H1 (cell line): ENCODE measurements around the gene MGAT4B. TPM values are rescaled to one million over a fixed set of nuclear protein-coding genes. Genes with fewer than 3 reads are reported as not detected.

Source experiments
- CTCF ChIA-PET: fragments of 300-600 bp; sonication (Branson Sonifier 250); formaldehyde crosslinking; loops from one replicate; lab custom pipeline; 2021; ENCODE audit not compliant: partially characterized antibody; lab: Charles Lee
- POLR2A ChIA-PET: fragments of 300-600 bp; sonication (Branson Sonifier 250); formaldehyde crosslinking; loops from one replicate; lab custom pipeline; 2021; ENCODE audit warnings: inconsistent platforms; ENCODE audit not compliant: partially characterized antibody; lab: Charles Lee
- DNase-seq, 2 experiments: peaks; one replicate each; pipeline versions ENCODE4 v3.0.0 to v3.0.0-alpha.2; 2010 to 2022; ENCODE audit warnings: low spot score in 2 of 2, low read depth in 1 of 2, mixed read lengths in 1 of 2
- FAIRE-seq: peaks from 2 replicates; lab custom pipeline; 2011; peaks lifted over from hg19 to GRCh38; lab: Jason Lieb, UNC
- H2AFZ ChIP-seq: 2 replicates; pipeline ENCODE4 v1.8.1; 2012; ENCODE audit warnings: low read length, inconsistent platforms
- H2AK5ac ChIP-seq: 2 replicates; pipeline ENCODE4 v1.6.1; 2013; ENCODE audit warnings: low read depth, low read length
- H2BK120ac ChIP-seq: replicated peaks from 2 replicates; pipeline ENCODE3; 2013; ENCODE audit warnings: low read depth, low read length, inconsistent platforms
- H2BK12ac ChIP-seq: 2 replicates; pipeline ENCODE4 v1.6.1; 2013; ENCODE audit warnings: low read depth, low read length
- H2BK15ac ChIP-seq: 2 replicates; pipeline ENCODE4 v1.6.1; 2013; ENCODE audit warnings: low read length
- H2BK20ac ChIP-seq: 2 replicates; pipeline ENCODE4 v1.6.1; 2013; ENCODE audit warnings: low read length
- H2BK5ac ChIP-seq: 2 replicates; pipeline ENCODE4 v1.6.1; 2013; ENCODE audit warnings: low read depth, low read length
- H3K14ac ChIP-seq: 2 replicates; pipeline ENCODE4 v1.6.1; 2013; ENCODE audit warnings: inconsistent platforms; ENCODE audit not compliant: insufficient read length
- H3K18ac ChIP-seq: 2 replicates; pipeline ENCODE4 v1.6.1; 2013; ENCODE audit warnings: low read length; ENCODE audit errors: extremely low read depth
- H3K23ac ChIP-seq: 2 replicates; pipeline ENCODE4 v1.6.1; 2013; ENCODE audit warnings: inconsistent platforms; ENCODE audit not compliant: insufficient read length
- H3K23me2 ChIP-seq: 2 replicates; pipeline ENCODE4 v1.6.1; 2013; ENCODE audit warnings: low read depth, low read length
- H3K27ac ChIP-seq: 2 replicates; pipeline ENCODE4 v1.6.1; 2011; ENCODE audit warnings: low read depth, low read length, inconsistent platforms
- H3K27me3 ChIP-seq, 4 experiments: replicated peaks in 1 of 4; 1 replicate in 1 of 4; 2 replicates in 3 of 4; pipeline versions ENCODE4 v1.6.1 to v1.8.1; 2011 to 2013; ENCODE audit warnings: low read length in 3 of 4, mild to moderate bottlenecking in 3 of 4, inconsistent platforms in 2 of 4, mixed read lengths in 2 of 4, moderate library complexity in 1 of 4; ENCODE audit not compliant: control insufficient read depth in 3 of 4, insufficient read depth in 3 of 4; ENCODE audit errors: extremely low read depth in 1 of 4
- H3K36me3 ChIP-seq, 4 experiments: 2 replicates each; pipeline versions ENCODE4 v1.6.1 to v1.8.1; 2011 to 2013; ENCODE audit warnings: mild to moderate bottlenecking in 4 of 4, low read length in 3 of 4, moderate library complexity in 2 of 4, control low read depth in 1 of 4, inconsistent platforms in 1 of 4; ENCODE audit not compliant: insufficient read depth in 4 of 4, control insufficient read depth in 2 of 4
- H3K4ac ChIP-seq: replicated peaks from 2 replicates; pipeline ENCODE3; 2013; ENCODE audit warnings: low read length, low read depth, mixed read lengths, inconsistent platforms; ENCODE audit not compliant: insufficient read length
- H3K4me1 ChIP-seq, 4 experiments: replicated peaks in 1 of 4; 1 replicate in 1 of 4; 2 replicates in 3 of 4; pipeline versions ENCODE4 v1.6.1 to v1.8.1; 2011 to 2013; ENCODE audit warnings: low read length in 3 of 4, inconsistent platforms in 2 of 4, mixed read lengths in 1 of 4; ENCODE audit not compliant: insufficient read depth in 4 of 4, control insufficient read depth in 3 of 4
- H3K4me2 ChIP-seq, 2 experiments: 2 replicates each; pipeline versions ENCODE4 v1.6.1 to v1.8.1; 2011 to 2013; ENCODE audit warnings: low read depth in 2 of 2, low read length in 2 of 2, control low read depth in 1 of 2, inconsistent platforms in 1 of 2, mild to moderate bottlenecking in 1 of 2; ENCODE audit not compliant: insufficient read depth in 1 of 2
- H3K4me3 ChIP-seq, 4 experiments: fragments of 200-600, 300-600 bp in 1 of 4; sonication (generic), shearing (Covaris generic), sonication (Bioruptor Twin) in 1 of 4; 2 replicates each; pipeline versions ENCODE4 v1.5.1 to v1.8.1; 2011 to 2016; ENCODE audit warnings: low read length in 4 of 4, low read depth in 3 of 4, control low read depth in 2 of 4, inconsistent platforms in 2 of 4, mild to moderate bottlenecking in 2 of 4, mixed read lengths in 1 of 4, moderate library complexity in 1 of 4; ENCODE audit not compliant: insufficient read depth in 2 of 4; ENCODE audit errors: extremely low read depth in 1 of 4
- H3K56ac ChIP-seq: replicated peaks from 2 replicates; pipeline ENCODE3; 2013; ENCODE audit warnings: low read depth, mild to moderate bottlenecking, mixed read lengths, low read length, inconsistent platforms; ENCODE audit not compliant: insufficient read length
- H3K79me1 ChIP-seq: 2 replicates; pipeline ENCODE4 v1.6.1; 2013; ENCODE audit warnings: low read depth, low read length, control low read depth
- H3K79me2 ChIP-seq, 2 experiments: 2 replicates each; pipeline versions ENCODE4 v1.6.1 to v1.8.1; 2012 to 2013; ENCODE audit warnings: low read length in 2 of 2, mild to moderate bottlenecking in 2 of 2, inconsistent platforms in 1 of 2; ENCODE audit not compliant: insufficient read depth in 2 of 2, control insufficient read depth in 1 of 2
- H3K9ac ChIP-seq, 4 experiments: replicated peaks in 1 of 4; 1 replicate in 1 of 4; 2 replicates in 3 of 4; pipeline versions ENCODE4 v1.6.1 to v1.8.1; 2011 to 2013; ENCODE audit warnings: low read depth in 3 of 4, low read length in 3 of 4, control low read depth in 2 of 4, mild to moderate bottlenecking in 2 of 4, moderate library complexity in 2 of 4, inconsistent platforms in 1 of 4; ENCODE audit errors: extremely low read depth in 1 of 4
- H3K9me3 ChIP-seq, 2 experiments: 2 replicates each; pipeline versions ENCODE4 v1.6.1 to v1.8.1; 2012 to 2013; ENCODE audit warnings: mild to moderate bottlenecking in 2 of 2, moderate library complexity in 2 of 2, control low read depth in 1 of 2, inconsistent platforms in 1 of 2, low read depth in 1 of 2, low read length in 1 of 2, mixed read lengths in 1 of 2; ENCODE audit not compliant: insufficient read depth in 2 of 2
- H4K20me1 ChIP-seq, 2 experiments: replicated peaks in 1 of 2; 2 replicates each; pipeline versions ENCODE3 to v1.8.1; 2011 to 2013; ENCODE audit warnings: inconsistent platforms in 2 of 2, low read length in 2 of 2, mild to moderate bottlenecking in 1 of 2; ENCODE audit not compliant: insufficient read depth in 2 of 2, control insufficient read depth in 1 of 2
- H4K5ac ChIP-seq: 2 replicates; pipeline ENCODE4 v1.6.1; 2013; ENCODE audit warnings: low read length, low read depth, mixed read lengths, inconsistent platforms; ENCODE audit not compliant: insufficient read length
- H4K8ac ChIP-seq: 2 replicates; pipeline ENCODE4 v1.8.0; 2013; ENCODE audit warnings: mild to moderate bottlenecking, moderate library complexity, low read length, inconsistent platforms; ENCODE audit not compliant: insufficient read depth; ENCODE audit errors: extremely low read depth
- H4K91ac ChIP-seq: replicated peaks from 2 replicates; pipeline ENCODE3; 2013; ENCODE audit warnings: low read length, mixed read lengths, inconsistent platforms; ENCODE audit not compliant: insufficient read length
- BCL11A ChIP-seq, 2 experiments: IDR thresholded peaks; one replicate each; pipeline ENCODE4 v1.6.1; 2011; ENCODE audit warnings: low read depth in 2 of 2, low read length in 2 of 2, mild to moderate bottlenecking in 2 of 2
- BRCA1 ChIP-seq: IDR thresholded peaks from 2 replicates; pipeline ENCODE4 v1.6.1; 2012; ENCODE audit warnings: low read depth, low read length, improper control_type of control experiment
- CHD1 ChIP-seq: IDR thresholded peaks from 2 replicates; pipeline ENCODE4 v1.6.1; 2012; ENCODE audit warnings: low read depth, low read length, improper control_type of control experiment
- GABPA ChIP-seq: IDR thresholded peaks from 2 replicates; pipeline ENCODE4 v1.6.1; 2011; ENCODE audit warnings: mild to moderate bottlenecking, low read length, moderate library complexity, borderline replicate concordance; ENCODE audit not compliant: insufficient read depth
- HDAC6 ChIP-seq: IDR thresholded peaks from one replicate; pipeline ENCODE4 v1.7.1; 2012; ENCODE audit warnings: low read depth, mild to moderate bottlenecking, inconsistent platforms, low read length, moderate library complexity
- JUN ChIP-seq: IDR thresholded peaks from 2 replicates; pipeline ENCODE4 v1.6.1; 2011; ENCODE audit warnings: low read depth, mild to moderate bottlenecking, improper control_type of control experiment, low read length
- RFX5 ChIP-seq: IDR thresholded peaks from 2 replicates; pipeline ENCODE4 v1.6.1; 2011; ENCODE audit warnings: low read depth, low read length, improper control_type of control experiment, borderline replicate concordance
- YY1 ChIP-seq: IDR thresholded peaks from 2 replicates; pipeline ENCODE4 v1.6.1; 2011; ENCODE audit warnings: low read depth, mild to moderate bottlenecking, low read length
- WGBS, 2 experiments: shearing (Covaris generic) in 1 of 2; methylation state at CpG; one replicate each; pipeline versions ENCODE4 v1.1.6 to v1.1.7; 2013 to 2015; ENCODE audit warnings: low lambda C conversion rate in 2 of 2, mixed read lengths in 2 of 2, inconsistent platforms in 1 of 2, low coverage in 1 of 2, missing lambda C conversion rate in 1 of 2; ENCODE audit not compliant: insufficient replicate concordance in 2 of 2, insufficient coverage in 1 of 2, insufficient read length in 1 of 2; ENCODE audit errors: extremely low coverage in 1 of 2, missing lambda C conversion rate in 1 of 2; 5-methylcytosine and 5-hydroxymethylcytosine counted together
- polyA plus RNA-seq, 7 experiments: library from polyadenylated mRNA; depleted of rRNA in 3 of 7; stranded (reverse) in 5 of 7; unstranded in 2 of 7; fragments of >200 nt in 5 of 7; fragments of 200-250 nt in 2 of 7; gene quantifications; 1 replicate in 5 of 7; 2 replicates in 1 of 7; 4 replicates in 1 of 7; pipeline versions ENCODE4 v1.2.1 to v1.2.3, GENCODE V29; 2011 to 2013; ENCODE audit warnings: missing spikeins in 2 of 7, mixed read lengths in 2 of 7
- total RNA-seq: library from RNA; stranded (reverse); fragmentation: NEBNext Ultra II Directional; extraction: Animal tissue kit (Norgen Biotek cat#: 25700); gene quantifications from 2 replicates; pipeline ENCODE4 v1.2.1, GENCODE V29; 2021
- TF ChIP-seq, protein P1 (sequence below), 3 experiments: IDR thresholded peaks; 1 replicate in 2 of 3; 2 replicates in 1 of 3; pipeline versions ENCODE4 v1.5.1 to v1.6.1; 2011; ENCODE audit warnings: low read length in 3 of 3, mild to moderate bottlenecking in 3 of 3, inconsistent platforms in 2 of 3, low read depth in 1 of 3, moderate library complexity in 1 of 3; ENCODE audit not compliant: insufficient read depth in 1 of 3; ENCODE audit errors: control extremely low read depth in 1 of 3

Gene MGAT4B
- total and polyA plus RNA-seq, 2 of the 8 experiments (the other 6 are each of a cell fraction or from before 2014, with no cell fraction given), result 116 to 128 TPM

DNA sequence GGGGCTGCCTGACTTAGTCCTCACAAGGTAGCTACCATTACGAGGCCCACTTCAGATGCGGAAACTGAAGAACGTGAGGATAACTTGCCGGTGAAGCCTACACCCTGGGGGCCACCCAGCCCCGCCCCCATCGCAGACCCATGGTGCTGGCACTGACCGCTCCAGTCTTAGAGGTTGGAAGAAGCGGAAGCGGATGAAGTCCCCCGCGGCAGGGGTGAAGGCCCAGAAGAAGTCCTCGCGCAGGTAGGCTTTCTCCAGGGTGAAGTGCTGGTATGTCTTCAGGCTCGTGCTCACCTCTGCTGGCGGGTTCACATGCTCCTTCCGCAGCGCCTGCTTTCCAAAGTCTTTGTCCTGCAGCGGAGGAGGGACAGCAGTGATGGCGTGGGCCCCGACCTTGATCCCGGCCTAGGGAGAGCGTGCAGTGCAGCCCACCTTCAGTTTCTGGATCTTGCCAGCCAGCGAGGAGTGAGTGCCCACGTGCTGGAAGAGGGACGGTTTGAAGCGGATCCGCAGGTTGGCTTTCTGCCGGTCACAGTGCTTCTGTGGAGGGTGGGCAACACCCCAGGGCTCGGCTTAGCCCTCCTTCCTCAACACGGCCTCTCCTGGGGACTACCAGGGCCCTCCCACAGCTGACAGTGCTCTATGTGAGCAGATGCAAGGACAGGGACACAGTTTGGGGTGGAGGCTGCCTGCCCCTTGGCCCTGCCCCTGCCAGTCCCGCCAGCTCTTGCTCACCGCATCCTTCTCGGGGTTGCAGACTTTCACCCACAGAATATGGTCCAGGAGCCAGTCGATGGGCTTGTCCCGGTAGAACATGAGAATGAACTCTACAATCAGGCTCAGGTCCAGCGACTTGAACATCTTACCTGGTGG is 7.7 kb downstream of the MGAT4B start:
- Histone ChIP-seq H3K18ac (no peak overlapping the region), H3K27ac (no peak overlapping the region), H3K4me2 (no peak overlapping the region), H3K56ac (no peak overlapping the region), H4K91ac (no peak overlapping the region), H3K23ac (no peak overlapping the region), H3K9ac (no peak overlapping the region), H2AK5ac (no peak overlapping the region), H2BK5ac (no peak overlapping the region; the same call in 1 of the 2 replicates), H2AFZ (no peak overlapping the region), H3K4me1 (peaks cover 0 to 31% (median 30%) of the 10 kb centered on the region in 4 experiments; a peak in 6 of 7 replicates), H3K4ac (no peak overlapping the region), H3K14ac (no peak overlapping the region), H4K8ac (no peak overlapping the region), H3K23me2 (peaks cover 7% of the 10 kb centered on the region), H3K9me3 (no peaks in the 10 kb centered on the region), H4K20me1 (peaks cover 12 to 24% of the 10 kb centered on the region in 2 experiments), H4K5ac (no peak overlapping the region), H2BK12ac (no peak overlapping the region), H3K27me3 (peaks cover 0 to 2% (median 0%) of the 10 kb centered on the region in 4 experiments; a peak in 1 of 7 replicates), H3K36me3 (peaks cover 12 to 31% (median 27%) of the 10 kb centered on the region in 4 experiments), H2BK15ac (no peak overlapping the region), H3K79me2 (peaks cover 0 to 5% of the 10 kb centered on the region in 2 experiments; a peak in 2 of 4 replicates), H2BK120ac (no peak overlapping the region), H3K79me1 (peaks cover 3% of the 10 kb centered on the region; the same call in 1 of the 2 replicates), H2BK20ac (no peak overlapping the region), H3K4me3 (no peak overlapping the region)
- ChIA-PET POLR2A (interaction anchor here (0.8 to 16.9 kb wide), 7 partner anchors 8 to 118 kb away, joined by 3 to 207 read pairs (median 4); partner anchors contain the start of genes CBY3, MGAT4B and SQSTM1), CTCF (interaction anchor here (0.5 to 2.4 kb wide), 5 partner anchors 8 to 135 kb away, joined by 3 to 6 read pairs (median 5); partner anchors contain the start of gene SQSTM1)
- 94% methylated on average over 36 of the region's 36 CpGs; no CpG with 5 or more reads in 1 of the 2 experiments for WGBS, 2 experiments
- no peak for FAIRE-seq
- no peak for DNase-seq
- no peak for TF ChIP-seq RFX5
- no peak for TF ChIP-seq HDAC6
- TF ChIP-seq JUN, result no peak
- TF ChIP-seq BCL11A (IDR thresholded peaks at IDR 0.05; ENCODE audit: low read depth in 2 of 2, low read length in 2 of 2), result no peak
- no peak for TF ChIP-seq CHD1
- TF ChIP-seq BRCA1, result no peak
- TF ChIP-seq YY1, result no peak
- TF ChIP-seq GABPA, result no peak
- TF ChIP-seq, protein P1, sequence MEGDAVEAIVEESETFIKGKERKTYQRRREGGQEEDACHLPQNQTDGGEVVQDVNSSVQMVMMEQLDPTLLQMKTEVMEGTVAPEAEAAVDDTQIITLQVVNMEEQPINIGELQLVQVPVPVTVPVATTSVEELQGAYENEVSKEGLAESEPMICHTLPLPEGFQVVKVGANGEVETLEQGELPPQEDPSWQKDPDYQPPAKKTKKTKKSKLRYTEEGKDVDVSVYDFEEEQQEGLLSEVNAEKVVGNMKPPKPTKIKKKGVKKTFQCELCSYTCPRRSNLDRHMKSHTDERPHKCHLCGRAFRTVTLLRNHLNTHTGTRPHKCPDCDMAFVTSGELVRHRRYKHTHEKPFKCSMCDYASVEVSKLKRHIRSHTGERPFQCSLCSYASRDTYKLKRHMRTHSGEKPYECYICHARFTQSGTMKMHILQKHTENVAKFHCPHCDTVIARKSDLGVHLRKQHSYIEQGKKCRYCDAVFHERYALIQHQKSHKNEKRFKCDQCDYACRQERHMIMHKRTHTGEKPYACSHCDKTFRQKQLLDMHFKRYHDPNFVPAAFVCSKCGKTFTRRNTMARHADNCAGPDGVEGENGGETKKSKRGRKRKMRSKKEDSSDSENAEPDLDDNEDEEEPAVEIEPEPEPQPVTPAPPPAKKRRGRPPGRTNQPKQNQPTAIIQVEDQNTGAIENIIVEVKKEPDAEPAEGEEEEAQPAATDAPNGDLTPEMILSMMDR (IDR thresholded peaks at IDR 0.05; ENCODE audit: control extremely low read depth in 1 of 3, insufficient read depth in 1 of 3, low read depth in 1 of 3, low read length in 3 of 3), result no peak
